Anterior cingulate cortex (tissue), 58 donors: ENCODE results near the gene ADPGK.

Experiments used
- DNase-seq, 58 donors: peaks; one replicate each; lab custom pipeline; 2025; lab: John Stamatoyannopoulos, UW

Gene ADPGK

DNA sequence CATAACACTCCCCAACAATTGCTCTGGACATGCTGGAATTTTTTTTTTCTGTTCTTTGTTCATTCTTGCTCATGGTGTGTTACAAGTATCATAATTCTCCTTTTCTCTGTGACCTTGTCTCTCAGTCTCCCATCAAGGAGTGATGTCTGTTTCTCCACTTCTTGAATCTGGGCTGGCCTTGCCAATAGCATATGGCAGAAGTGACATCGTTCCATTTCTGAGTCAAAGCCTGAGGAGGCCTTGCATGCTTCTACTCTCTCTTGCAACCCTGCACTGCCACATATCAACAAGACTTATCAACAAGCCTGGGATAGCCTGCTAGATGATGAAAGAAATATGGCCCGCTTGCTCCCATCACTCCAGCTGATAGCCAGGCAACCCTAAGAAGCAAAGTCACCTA, 8.9 kb upstream of the ADPGK start:
- no peak for DNase-seq

DNA sequence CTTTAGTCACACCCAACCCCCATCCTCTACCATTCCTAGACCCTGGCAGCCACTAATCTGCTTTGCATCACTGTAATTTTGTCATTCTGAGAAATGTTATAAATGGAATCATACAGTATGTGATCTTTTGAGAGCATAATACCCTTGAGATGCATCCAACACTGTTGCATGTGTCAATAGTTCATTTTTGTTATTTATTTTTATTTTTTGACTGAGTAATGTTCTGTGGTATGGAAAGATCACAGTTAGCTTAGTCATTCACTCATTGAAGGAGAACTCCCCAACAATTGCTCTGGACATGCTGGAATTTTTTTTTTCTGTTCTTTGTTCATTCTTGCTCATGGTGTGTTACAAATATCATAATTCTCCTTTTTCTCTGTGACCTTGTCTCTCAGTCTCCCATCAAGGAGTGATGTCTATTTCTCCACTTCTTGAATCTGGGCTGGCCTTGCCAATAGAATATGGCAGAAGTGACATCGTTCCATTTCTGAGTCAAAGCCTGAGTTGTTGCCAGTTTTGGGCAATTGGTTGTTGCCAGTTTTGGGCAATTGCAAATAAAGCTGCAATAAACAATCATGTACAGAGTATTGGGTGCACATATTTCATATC, 6.8 kb upstream of the ADPGK start:
- no peak for DNase-seq

DNA sequence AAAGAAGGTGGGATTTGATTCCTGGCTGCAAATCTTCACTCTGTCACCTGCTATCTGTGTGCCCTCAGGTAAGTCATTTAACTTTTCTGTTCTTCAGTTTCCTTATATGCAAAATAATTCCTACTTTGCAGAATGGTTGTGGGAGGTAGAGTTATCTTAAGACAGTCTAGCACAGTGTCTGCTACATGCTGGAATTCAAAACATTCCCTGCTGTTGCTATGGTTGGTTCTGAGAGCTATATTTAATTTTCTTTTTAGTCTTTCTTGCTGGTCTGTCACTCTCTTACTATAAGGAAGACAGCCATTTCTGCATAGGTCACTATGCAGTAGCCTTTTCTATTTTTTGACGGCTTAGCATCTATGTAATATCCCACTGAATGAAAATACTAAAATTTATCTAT, 4.0 kb upstream of the ADPGK start:
- DNase-seq, result peak in 1 of 58 donors; percentile 16

DNA sequence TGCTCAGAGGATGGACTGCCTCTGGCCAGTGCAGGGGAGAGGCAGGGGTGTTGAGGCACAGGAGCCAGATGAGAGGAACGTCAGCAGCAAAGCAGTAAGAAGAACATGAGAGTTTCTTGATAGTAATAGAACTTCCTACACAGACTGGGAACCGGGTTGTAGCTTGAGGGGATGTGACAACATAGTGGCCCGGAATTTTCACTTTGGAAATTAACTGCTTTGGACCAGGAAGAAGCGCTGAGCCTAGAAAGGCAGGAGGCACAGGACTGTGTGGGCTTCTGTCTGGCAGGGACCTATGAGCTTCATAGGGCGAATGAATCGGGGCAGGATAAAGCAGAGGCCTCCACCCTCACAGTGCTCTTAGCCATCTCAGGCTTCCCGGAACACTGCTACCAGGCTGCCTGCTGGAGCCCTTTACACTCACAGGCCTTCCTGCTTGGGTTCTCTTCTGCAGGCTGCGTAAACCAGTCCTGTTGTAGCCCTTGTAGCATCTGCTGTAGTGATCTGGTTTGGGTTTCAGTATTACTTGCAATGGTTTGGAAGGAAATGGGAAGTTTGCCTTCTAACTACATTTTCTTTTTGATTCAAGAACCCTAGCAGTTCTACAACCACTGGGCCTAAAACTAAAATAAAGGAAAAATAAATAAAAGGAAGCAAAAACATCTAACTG, 3.3 kb upstream of the ADPGK start:
- peak in 9 of 58 donors; percentile 11 to 49 (median 21) for DNase-seq

DNA sequence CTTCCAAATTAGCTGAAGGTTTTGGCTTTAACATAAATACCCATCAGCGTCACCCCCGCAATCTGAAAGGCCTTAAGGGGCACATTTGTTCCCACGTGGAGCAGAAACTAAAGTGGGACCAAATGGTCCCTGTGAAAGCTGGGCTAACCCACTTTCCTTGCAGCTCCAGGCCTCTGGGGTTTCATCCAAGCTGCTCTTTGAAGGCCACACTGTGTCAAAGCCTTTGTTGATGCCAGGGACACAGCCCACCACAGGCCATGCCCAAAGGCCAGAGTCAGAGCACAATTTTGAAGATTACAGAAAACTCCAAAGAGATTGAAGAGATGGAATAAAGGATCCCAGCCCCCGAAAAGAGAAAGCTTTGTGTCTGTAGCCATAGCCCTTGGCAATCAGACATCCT, 2.7 kb upstream of the ADPGK start:
- DNase-seq, result peak in 26 of 58 donors; percentile 8 to 80 (median 38)

DNA sequence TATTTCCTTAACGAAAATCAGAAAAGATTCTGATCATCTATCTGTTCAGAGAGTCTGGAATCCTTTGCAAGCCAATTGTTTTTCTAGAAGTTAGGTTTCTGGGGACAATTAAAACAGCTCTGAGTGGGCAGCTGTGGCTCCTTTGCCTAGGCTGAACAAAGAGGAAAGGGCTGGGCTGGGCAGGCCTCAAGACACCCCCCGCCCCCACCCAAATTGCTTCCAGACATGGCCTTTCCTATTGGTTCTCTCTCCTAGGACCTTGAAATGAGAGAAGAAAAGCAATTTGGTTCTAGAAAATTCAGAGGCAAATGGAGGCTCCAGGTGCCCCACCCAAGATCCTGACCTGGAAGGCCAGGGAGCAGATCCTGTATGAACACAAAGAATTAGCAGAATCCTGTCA, 2.3 kb upstream of the ADPGK start:
- DNase-seq, result peak in 2 of 58 donors; percentile 20 to 30

DNA sequence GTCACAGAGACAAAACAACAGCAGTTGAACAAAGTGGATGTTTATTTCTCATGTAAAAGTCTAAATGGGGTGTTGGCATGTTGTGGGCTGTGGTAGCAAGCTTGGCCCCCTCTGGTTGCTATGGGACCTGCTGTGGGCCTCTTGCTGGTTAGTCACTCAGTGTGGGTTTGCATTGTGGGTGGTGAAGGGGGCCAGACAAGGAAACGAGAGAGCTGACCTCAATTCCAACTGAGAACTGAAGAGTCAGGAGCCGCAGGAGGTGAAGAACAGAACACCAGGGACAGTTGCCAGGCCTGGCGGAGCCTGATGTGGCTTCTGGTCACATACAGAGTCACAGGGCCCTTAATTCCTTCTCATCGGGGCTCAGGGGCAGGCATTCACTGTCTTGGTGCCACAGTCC, 1.9 kb upstream of the ADPGK start:
- DNase-seq, result peak in 46 of 58 donors; percentile 8 to 83 (median 44)

DNA sequence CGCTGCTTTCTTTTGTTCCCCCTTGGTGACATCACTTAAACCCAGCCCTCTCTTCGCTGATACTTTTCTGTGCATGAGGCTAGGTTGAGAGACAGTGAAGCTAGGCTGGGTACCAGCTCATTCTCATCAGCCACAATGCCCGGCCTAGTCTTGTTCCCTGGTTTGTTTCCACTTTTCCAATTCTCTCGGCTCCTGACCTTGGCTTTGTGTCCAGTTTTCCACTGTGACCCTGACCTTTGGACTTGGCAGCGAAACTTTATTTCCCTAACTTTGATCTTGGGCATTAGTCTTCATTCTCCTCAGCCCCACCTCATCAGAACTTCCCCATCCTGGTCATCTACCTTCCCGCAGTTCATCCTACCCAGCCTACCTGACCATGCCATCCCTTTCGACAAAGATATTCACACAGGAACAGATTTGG, 908 bp upstream of the ADPGK start:
- DNase-seq, result peak in 3 of 58 donors; percentile 45 to 54 (median 50)

DNA sequence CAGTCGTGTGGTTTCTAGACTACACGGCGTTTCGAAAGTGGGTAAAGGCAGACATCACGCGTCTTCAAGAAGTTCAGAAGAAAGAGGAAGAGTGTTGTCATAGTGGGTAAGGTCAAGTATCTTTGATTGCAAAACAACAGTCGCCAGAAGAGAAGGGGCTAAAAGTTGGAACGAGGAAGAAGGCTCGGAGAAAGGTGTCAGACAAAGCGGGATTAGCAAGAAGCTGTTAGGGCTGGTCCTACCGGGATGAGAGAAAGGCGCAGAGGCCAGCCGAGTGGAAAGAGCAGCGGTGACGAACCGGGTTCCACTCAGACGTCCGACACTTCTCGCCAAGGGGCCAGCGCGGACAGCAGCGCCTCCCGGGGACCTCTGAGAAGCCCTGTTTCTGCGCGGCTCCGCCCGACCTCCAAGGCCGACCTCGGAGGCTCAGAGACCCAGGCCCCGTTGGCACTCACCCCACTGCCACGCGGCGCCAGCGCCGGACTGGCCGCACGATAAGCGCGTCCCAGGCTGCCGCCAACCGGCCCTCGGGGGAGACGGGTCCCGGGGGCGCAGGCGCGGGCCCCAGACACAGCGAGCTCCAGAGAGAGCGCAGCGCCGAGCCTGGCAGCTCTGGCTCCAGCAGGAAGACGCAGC, 436 bp downstream of the ADPGK start:
- DNase-seq, result peak in 16 of 58 donors; percentile 22 to 81 (median 68)

DNA sequence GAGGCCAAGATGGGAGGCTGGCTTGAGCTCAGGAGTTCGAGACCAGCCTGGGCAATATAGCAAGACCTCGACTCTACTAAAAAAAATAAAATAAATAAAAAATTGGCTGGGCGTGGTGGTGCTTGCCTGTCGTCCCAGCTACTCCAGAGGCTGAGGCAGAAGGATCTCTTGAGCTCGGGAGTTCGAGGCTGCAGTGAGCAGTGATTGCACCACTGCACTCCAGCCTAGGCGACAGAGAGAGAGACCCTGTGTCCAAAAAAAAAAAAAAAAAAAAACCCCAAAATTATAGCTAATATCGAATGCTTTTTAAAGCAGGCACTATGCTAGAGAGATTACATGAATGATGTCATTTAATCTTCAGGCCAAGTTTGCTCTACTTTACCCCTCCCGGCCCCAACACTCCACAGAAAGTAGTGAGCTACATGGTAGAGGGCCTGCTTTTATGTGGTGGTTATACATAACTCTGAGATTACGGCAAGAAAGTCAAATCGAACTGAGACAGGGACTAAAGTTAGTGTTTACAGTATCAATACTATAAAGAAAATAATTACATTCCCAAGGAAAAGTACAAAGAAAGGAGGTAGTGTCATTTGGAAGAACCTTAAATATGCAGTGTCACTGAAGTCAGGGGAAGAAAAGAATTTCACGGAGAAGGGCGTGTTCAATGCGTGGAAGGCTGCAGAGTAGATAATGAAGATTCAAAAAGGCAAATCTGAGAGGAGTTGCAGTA, 1.1 kb downstream of the ADPGK start:
- DNase-seq, result no peak

DNA sequence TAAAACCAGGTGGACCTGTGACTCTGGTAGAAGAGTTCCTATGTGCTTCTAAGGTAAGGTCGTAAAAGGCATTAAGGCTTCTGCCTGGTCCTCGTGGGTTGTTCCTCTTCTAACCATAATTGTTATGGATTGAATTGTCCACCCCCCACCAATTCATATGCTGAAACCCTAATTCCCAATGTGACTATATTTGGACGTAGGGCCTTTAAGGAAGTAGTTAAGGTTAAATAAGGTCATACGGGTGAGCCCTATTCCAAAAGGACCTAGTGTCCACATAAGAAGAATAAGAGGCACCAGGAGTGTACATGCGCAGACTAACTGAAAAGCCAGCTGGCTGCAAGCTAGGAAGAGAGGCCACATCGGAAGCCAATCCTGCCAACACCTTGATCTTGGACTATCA, 1.9 kb downstream of the ADPGK start:
- DNase-seq, result no peak

DNA sequence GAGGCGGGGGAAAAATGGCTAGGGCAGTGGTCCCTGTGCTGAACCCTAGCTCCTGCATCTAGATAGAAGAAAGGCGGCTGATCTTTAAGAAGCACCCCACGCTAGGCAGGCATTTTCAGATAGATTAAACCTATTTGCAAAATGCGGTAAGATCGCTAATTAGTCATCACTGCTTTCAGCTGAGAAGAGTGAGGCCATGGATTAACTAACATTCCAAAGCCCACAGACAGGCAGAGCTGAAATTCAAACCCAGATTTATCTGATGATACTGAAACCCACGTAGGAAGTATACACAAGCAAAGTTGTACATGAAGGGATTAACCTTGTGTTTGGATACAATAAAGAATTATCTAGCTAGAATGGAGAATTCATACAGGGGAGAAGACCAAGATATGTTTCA, 4.8 kb downstream of the ADPGK start:
- no peak for DNase-seq

DNA sequence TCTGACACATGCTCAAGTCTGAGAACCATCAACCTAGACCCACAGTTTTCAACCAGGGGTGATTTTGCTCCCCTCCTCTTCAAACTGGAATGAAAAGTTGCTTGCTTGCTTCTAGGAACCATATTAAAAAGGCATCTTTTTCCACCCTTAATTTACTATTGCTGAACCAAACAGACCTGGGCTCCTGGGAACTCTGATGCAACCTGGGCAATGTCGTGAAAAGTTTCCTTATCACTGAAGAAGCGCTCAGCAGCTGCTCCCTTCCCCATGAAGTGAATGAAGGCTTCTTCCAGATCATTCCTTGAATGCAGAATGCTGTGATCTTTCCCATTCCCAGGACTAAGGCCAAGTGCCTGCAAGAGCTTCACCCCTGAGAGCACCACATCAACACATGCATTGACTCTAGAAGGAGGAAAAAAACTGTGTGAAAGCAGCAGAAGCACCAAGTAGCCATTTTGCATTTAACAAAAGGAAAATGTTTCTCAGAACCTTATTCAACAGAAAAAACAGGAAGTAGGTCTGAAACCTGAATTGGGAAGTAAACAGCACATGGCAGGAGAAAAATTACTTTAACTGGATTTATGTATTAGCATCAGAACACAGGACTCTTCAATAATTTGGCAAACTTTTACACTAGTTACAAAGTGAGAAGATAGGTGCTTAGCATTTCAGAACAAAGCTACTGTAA, 8.7 kb downstream of the ADPGK start:
- DNase-seq, result no peak

DNA sequence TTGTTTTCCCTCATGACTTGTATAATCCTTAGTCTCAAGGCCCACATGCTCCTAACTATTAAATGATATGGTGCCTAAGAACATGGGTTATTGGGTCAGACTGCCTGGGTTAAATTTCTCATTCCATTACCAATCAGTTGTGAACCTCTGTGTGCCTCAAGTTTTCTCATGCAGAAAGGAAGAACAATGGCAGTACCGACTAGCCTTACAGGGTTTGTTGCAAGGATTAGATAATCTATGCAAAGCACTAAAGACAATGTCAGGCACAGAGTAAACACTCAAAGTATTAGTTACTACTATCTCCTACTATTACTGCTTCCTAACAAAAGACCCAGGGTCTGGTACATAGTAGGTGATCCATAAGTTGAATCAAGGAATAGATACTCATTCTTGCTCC, 12.2 kb downstream of the ADPGK start:
- DNase-seq, result no peak

DNA sequence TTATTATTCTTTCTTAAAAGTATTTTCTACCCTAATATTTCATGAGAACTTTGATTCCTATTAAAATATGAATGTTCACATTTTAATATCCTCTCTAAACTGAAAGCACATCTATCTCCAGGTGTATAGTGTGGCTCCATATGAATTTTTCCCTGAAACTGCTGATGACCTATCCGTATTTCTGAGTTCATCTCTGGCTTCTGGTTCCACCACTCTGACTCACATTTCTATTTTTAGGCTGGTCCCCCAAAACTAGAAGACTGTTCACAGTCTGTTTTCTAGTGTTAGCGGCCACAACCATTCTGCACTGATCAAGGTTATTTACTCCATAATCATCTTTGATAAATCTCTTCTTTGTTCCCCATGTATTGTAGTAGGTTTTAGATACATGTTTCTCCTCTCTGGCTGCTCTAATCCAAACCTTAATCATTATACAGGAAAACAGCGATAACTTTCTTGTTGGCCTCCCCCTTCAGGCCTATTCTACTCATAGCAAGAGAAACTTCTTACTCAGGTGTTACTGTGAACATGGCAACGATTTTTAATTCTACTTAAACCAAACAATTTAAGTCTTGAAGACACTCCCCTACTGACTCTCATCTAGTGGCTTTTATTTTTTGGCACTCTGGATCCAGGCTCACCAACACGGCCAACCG, 12.8 kb downstream of the ADPGK start:
- DNase-seq, result no peak

DNA sequence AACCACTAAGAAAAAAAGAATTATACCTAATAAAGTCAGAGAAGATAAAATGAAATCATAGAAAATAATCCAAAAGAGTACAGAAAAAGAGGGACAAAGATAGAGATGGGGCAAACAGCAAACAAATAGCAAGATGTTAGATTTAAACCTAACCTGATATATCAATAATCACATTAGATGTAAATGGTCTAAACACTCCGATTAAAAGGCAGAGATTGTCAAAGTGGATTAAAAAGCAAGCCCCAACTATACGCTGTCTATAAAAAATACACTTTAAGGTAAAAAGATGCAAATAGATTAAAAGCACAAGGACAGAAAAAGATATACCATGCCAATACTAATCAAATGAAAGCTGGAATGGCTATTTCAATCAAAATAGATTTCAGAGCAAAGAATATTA, 16.8 kb downstream of the ADPGK start:
- no peak for DNase-seq

DNA sequence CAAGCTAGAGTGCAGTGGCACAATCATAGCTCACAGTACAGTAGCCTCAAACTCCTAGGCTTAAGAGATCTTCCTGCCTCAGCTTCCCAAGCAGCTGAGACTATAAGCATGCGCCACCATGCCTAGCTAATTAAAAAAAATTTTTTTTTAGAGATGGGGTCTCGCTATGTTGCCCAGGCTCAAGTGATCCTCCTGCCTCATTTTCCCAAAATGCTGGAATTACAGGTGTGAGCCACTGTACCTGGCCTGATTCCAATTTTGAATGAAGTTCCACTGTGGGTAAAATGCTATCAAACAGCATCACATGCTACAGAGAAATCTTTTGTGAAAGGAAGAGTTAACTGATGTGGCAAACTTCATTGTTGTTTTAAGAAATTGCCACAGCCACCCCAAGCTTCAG, 17.5 kb downstream of the ADPGK start:
- DNase-seq, result no peak

DNA sequence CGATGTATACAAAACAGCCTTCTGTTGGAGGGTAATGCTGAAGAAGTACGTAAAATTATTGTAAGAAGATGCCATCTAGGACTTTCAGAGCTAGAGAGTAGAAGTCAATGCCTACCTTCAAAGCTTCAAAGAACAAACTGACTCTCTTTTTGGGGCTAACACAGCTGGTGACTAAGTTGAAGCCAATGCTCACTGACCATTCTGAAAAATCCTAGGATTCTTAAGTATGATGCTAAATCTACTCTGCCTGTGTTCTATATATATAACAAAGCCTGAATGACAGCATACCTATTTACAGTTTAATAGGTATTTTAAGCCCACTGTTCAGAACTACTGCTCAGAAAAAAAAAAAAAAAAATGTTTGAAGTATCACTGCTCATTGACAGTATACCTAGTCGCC, 18.9 kb downstream of the ADPGK start:
- no peak for DNase-seq

DNA sequence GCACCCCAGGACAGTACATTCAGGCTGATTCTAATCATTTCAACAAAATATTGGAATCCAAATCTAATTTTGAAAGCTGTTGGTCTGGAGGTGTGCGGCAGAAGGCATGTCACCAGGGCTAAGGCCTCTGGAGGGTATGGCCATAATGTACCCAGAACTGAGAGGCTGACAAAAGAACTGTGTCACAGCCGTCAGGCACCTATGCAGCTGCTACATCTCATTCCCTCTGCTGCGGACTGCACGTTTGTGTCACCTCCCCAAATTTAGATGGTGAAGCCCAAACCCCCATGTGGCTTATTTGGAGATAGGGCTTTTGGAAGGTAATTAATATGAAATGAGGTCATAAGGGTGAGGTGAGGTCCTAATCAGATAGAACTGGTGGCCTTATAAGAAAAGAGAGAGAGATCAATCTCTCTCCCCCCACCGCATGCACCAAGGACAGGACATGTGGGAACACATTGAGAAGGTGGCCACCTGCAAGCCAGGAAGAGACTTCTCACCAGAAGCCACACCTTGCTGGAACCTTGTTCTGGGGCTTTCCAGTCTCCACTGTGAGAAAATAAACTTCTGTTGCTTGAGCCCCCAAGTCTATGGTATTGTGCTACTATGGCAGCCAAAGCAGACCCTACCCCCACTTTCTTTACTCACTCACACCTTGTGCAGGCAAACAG, 22.8 kb downstream of the ADPGK start:
- DNase-seq, result no peak

DNA sequence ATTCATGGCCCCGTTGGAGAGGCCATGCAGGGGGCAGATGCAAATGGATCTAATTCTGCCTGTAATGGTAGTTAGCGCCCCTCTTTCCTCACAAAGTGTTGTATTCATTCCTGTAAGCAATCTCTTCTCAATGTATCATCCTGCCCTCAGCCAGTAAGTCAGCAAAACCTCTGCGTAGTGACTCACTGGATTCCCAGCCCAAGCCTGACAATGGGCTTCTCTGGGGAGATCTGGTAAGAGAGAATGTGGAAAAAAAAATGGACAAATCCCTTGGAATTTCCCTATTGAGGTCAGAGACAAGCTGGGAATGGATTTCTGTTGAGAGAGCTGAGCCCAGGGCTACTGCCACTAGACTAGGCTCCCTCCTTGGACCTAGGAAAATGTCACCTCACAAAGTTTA, 25.4 kb downstream of the ADPGK start:
- DNase-seq, result no peak
